CD14-positive monocyte (primary cell): Measurements from ENCODE around the gene CLTC. TPM values are rescaled to one million over a fixed set of nuclear protein-coding genes. Genes with fewer than 3 reads are reported as not detected.

Experiments used
- DNase-seq, 3 donors: peaks; one replicate each; pipeline ENCODE4 v3.0.0-alpha.2; 2011 to 2022
- H2AFZ ChIP-seq: 2 replicates; pipeline ENCODE4 v1.6.0; 2012; ENCODE audit warnings: mild to moderate bottlenecking, low read depth, low read length, inconsistent platforms; ENCODE audit not compliant: insufficient read depth, poor library complexity, severe bottlenecking
- H3K27ac ChIP-seq, 2 donors: 1 replicate in 1 of 2; 2 replicates in 1 of 2; pipeline ENCODE4 v1.5.1; 2012 to 2013; ENCODE audit warnings: low read length in 2 of 2, control low read depth in 1 of 2, inconsistent platforms in 1 of 2, low read depth in 1 of 2, mild to moderate bottlenecking in 1 of 2
- H3K27me3 ChIP-seq, 2 donors: one replicate each; pipeline versions ENCODE4 v1.6.0 to v1.6.1; 2011 to 2013; ENCODE audit warnings: low read length in 2 of 2; ENCODE audit not compliant: control insufficient read depth in 2 of 2, insufficient read depth in 2 of 2
- H3K36me3 ChIP-seq, 2 donors: replicated peaks in 1 of 2; 1 replicate in 1 of 2; 2 replicates in 1 of 2; pipeline versions ENCODE4 v1.5.1 to v1.6.1; 2012 to 2013; ENCODE audit warnings: low read length in 2 of 2, control low read depth in 1 of 2, inconsistent platforms in 1 of 2, mild to moderate bottlenecking in 1 of 2; ENCODE audit not compliant: insufficient read depth in 2 of 2, control insufficient read depth in 1 of 2
- H3K4me1 ChIP-seq, 2 donors: 1 replicate in 1 of 2; 2 replicates in 1 of 2; pipeline versions ENCODE4 v1.5.1 to v1.6.1; 2012 to 2013; ENCODE audit warnings: low read length in 2 of 2, control low read depth in 1 of 2, inconsistent platforms in 1 of 2, mild to moderate bottlenecking in 1 of 2, moderate library complexity in 1 of 2; ENCODE audit not compliant: insufficient read depth in 2 of 2, control insufficient read depth in 1 of 2
- H3K4me2 ChIP-seq: replicated peaks from 2 replicates; pipeline ENCODE3; 2012; ENCODE audit warnings: low read length, moderate library complexity, mild to moderate bottlenecking; ENCODE audit not compliant: poor library complexity, severe bottlenecking; ENCODE audit errors: extremely low read depth
- H3K4me3 ChIP-seq, 3 experiments: fragments of 200-600 bp in 1 of 3; sonication (generic) in 1 of 3; replicated peaks in 1 of 3; 1 replicate in 2 of 3; 2 replicates in 1 of 3; pipeline ENCODE4 v1.5.1; 2011 to 2013; ENCODE audit warnings: low read length in 3 of 3, mild to moderate bottlenecking in 3 of 3, control low read depth in 2 of 3, low read depth in 2 of 3, inconsistent platforms in 1 of 3, moderate library complexity in 1 of 3
- H3K79me2 ChIP-seq: 2 replicates; pipeline ENCODE4 v1.6.0; 2012; ENCODE audit warnings: mild to moderate bottlenecking, control low read depth, inconsistent platforms, low read length, moderate library complexity; ENCODE audit not compliant: insufficient read depth
- H3K9ac ChIP-seq: 2 replicates; pipeline ENCODE4 v1.6.0; 2017; ENCODE audit warnings: low read length, mild to moderate bottlenecking; ENCODE audit not compliant: insufficient read depth, poor library complexity, severe bottlenecking
- H3K9me3 ChIP-seq, 2 donors: replicated peaks in 1 of 2; 1 replicate in 1 of 2; 2 replicates in 1 of 2; pipeline versions ENCODE4 v1.5.1 to v1.6.1; 2012 to 2013; ENCODE audit warnings: low read length in 2 of 2, control low read depth in 1 of 2; ENCODE audit not compliant: control insufficient read depth in 1 of 2, insufficient read depth in 1 of 2
- H4K20me1 ChIP-seq: 2 replicates; pipeline ENCODE4 v1.6.0; 2012; ENCODE audit warnings: mild to moderate bottlenecking, low read length, control low read depth, moderate library complexity; ENCODE audit not compliant: insufficient read depth
- H3K27ac Mint-ChIP-seq, 7 donors: one replicate each; pipeline ENCODE4 v1.8.0; 2020; ENCODE audit warnings: mild to moderate bottlenecking in 7 of 7, mixed read lengths in 7 of 7, moderate library complexity in 6 of 7, inconsistent platforms in 2 of 7
- H3K27me3 Mint-ChIP-seq, 3 donors: one replicate each; pipeline ENCODE4 v1.8.0; 2021 to 2022; ENCODE audit warnings: low read depth in 3 of 3, mild to moderate bottlenecking in 3 of 3, mixed read lengths in 3 of 3, moderate library complexity in 3 of 3, inconsistent platforms in 1 of 3
- H3K36me3 Mint-ChIP-seq, 2 donors: one replicate each; pipeline ENCODE4 v1.8.0; 2020; ENCODE audit warnings: mixed read lengths in 2 of 2, inconsistent platforms in 1 of 2, mild to moderate bottlenecking in 1 of 2
- H3K4me1 Mint-ChIP-seq: one replicate; pipeline ENCODE4 v1.8.0; 2020; ENCODE audit warnings: mild to moderate bottlenecking, mixed read lengths
- H3K4me3 Mint-ChIP-seq, 2 donors: one replicate each; pipeline ENCODE4 v1.8.0; 2020; ENCODE audit warnings: mild to moderate bottlenecking in 2 of 2, mixed read lengths in 2 of 2, moderate library complexity in 1 of 2
- H3K9me3 Mint-ChIP-seq, 7 donors: one replicate each; pipeline ENCODE4 v1.8.0; 2020 to 2022; ENCODE audit warnings: mixed read lengths in 7 of 7, mild to moderate bottlenecking in 6 of 7, moderate library complexity in 6 of 7, inconsistent platforms in 2 of 7
- WGBS: methylation state at CpG from one replicate; pipeline ENCODE4 v1.1.5; 2013; ENCODE audit warnings: missing lambda C conversion rate; ENCODE audit not compliant: insufficient coverage; 5-methylcytosine and 5-hydroxymethylcytosine counted together
- intact Hi-C, 2 donors: fragments of 100-400 bp; cut with micrococcal nuclease; formaldehyde crosslinking; loops; one replicate each; pipeline versions ENCODE4 v1.15.0 to v1.15.1; 2023
- polyA plus RNA-seq, 3 donors: library from polyadenylated mRNA; depleted of rRNA in 1 of 3; unstranded in 2 of 3; stranded (reverse) in 1 of 3; fragments of 300-500 nt in 2 of 3; fragments of >200 nt in 1 of 3; fragmentation: Illumina TruSeq in 2 of 3; gene quantifications; 1 replicate in 2 of 3; 2 replicates in 1 of 3; pipeline ENCODE4 v1.2.3, GENCODE V29; 2012 to 2021
- TF ChIP-seq, protein P1 (sequence below): fragments of 200-600 bp; IDR thresholded peaks from one replicate; pipeline ENCODE4 v1.8.0; 2022; ENCODE audit warnings: antibody characterized with exemption, mild to moderate bottlenecking

The CLTC gene
- polyA plus RNA-seq, 3 donors: 63.3 to 102 (median 65.1) TPM

DNA sequence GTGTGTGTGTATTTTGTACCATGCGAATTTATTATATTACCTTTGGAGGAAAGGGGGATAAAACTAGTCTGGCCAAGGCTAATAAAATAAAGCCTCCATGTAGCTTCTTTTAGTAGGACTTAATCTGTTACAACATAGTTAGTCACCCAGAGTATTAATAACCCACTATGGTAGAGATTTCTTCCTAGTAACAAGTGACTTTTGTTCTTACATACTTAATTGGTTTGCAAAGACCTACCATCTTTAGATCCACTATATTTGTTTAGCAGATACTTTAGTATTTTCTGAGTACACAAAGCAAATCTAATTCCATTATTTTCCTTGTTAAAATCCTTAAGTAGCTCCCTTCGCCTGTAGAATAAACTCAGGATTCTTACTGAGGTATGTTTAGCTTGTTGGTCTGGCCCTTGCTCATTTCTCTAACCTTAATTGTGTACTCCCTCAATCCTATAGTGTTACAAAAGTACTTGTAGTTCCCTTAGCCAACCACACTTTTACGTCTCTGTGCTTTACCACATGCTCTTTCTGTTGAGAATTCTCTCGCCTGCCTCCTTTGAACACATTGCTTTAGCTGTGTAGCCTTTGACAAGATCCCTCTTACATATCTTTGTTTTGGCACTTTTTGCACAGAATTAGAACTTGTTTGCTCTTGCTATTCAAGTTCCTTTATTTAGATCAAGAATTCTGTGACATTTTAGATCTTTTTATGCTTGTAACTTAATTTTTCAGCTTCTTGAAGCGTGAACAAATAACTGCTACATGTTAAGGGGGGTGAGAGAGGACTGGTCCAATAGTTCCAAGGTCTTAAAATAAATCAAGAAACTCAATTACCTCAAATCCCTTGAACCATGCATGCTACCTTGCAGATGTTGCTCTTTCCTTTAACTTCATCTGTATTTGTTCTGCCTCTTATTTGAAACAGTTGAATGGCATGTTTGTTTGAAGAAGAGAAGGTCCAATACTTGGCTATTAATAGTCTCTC, 23.8 kb downstream of the CLTC start:
- Histone ChIP-seq H3K36me3 (peaks cover 43 to 54% of the 10 kb centered on the region in 2 donors), H3K4me2 (no peak overlapping the region), H2AFZ (no peak overlapping the region), H4K20me1 (peaks cover 100% of the 10 kb centered on the region), H3K4me1 (peaks cover 19 to 40% of the 10 kb centered on the region in 2 donors), H3K27ac (peak overlapping the region in 1 of 2 donors; percentile 27), H3K4me3 (no peak overlapping the region), H3K9ac (no peak overlapping the region), H3K27me3 (no peaks in the 10 kb centered on the region), H3K9me3 (no peaks in the 10 kb centered on the region), H3K79me2 (peaks cover 100% of the 10 kb centered on the region)
- Mint-ChIP-seq H3K27me3 (no peaks in the 10 kb centered on the region), H3K27ac (peak overlapping the region; percentile 4 to 86 (median 63)), H3K4me3 (peak overlapping the region in 1 of 2 donors; percentile 8), H3K9me3 (no peaks in the 10 kb centered on the region), H3K4me1 (peaks cover 40% of the 10 kb centered on the region), H3K36me3 (peaks cover 39 to 48% of the 10 kb centered on the region in 2 donors)
- intact Hi-C loops: no loop called here
- WGBS: 44% methylated on average over 2 of the region's 5 CpGs
- peak in 2 of 3 donors; percentile 38 to 48 for DNase-seq
- TF ChIP-seq, protein P1, sequence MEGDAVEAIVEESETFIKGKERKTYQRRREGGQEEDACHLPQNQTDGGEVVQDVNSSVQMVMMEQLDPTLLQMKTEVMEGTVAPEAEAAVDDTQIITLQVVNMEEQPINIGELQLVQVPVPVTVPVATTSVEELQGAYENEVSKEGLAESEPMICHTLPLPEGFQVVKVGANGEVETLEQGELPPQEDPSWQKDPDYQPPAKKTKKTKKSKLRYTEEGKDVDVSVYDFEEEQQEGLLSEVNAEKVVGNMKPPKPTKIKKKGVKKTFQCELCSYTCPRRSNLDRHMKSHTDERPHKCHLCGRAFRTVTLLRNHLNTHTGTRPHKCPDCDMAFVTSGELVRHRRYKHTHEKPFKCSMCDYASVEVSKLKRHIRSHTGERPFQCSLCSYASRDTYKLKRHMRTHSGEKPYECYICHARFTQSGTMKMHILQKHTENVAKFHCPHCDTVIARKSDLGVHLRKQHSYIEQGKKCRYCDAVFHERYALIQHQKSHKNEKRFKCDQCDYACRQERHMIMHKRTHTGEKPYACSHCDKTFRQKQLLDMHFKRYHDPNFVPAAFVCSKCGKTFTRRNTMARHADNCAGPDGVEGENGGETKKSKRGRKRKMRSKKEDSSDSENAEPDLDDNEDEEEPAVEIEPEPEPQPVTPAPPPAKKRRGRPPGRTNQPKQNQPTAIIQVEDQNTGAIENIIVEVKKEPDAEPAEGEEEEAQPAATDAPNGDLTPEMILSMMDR: no peak

DNA sequence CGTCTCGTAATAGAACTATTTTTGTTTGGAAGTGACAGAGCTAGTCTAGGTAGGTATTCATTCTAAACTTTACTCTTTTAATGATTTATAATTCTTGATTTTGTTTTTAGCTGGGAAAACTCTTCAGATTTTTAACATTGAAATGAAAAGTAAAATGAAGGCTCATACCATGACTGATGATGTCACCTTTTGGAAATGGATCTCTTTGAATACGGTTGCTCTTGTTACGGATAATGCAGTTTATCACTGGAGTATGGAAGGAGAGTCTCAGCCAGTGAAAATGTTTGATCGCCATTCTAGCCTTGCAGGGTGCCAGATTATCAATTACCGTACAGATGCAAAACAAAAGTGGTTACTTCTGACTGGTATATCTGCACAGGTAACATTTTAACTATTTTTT, 27.6 kb downstream of the CLTC start:
- Histone ChIP-seq H3K4me2 (no peak overlapping the region), H3K4me3 (no peak overlapping the region), H4K20me1 (peaks cover 100% of the 10 kb centered on the region), H3K27me3 (no peaks in the 10 kb centered on the region), H3K9ac (no peak overlapping the region), H2AFZ (no peak overlapping the region), H3K4me1 (peaks cover 2 to 13% of the 10 kb centered on the region in 2 donors), H3K36me3 (peaks cover 75 to 87% of the 10 kb centered on the region in 2 donors), H3K79me2 (peaks cover 100% of the 10 kb centered on the region), H3K27ac (no peak overlapping the region), H3K9me3 (no peaks in the 10 kb centered on the region)
- no peaks in the 10 kb centered on the region for H3K9me3 Mint-ChIP-seq
- H3K4me3 Mint-ChIP-seq: no peak overlapping the region
- intact Hi-C loops: no loop called here
- H3K27me3 Mint-ChIP-seq: no peaks in the 10 kb centered on the region
- H3K4me1 Mint-ChIP-seq: peaks cover 11% of the 10 kb centered on the region
- WGBS: 97% methylated on average over 4 of the region's 6 CpGs
- H3K36me3 Mint-ChIP-seq: peaks cover 68 to 82% of the 10 kb centered on the region in 2 donors
- TF ChIP-seq, protein P1: no peak
- no peak overlapping the region for H3K27ac Mint-ChIP-seq
- no peak for DNase-seq
